Measurements from ENCODE around the gene ACTN4. TPM values are rescaled to one million over a fixed set of nuclear protein-coding genes. Genes with fewer than 3 reads are reported as not detected.

ACTN4 gene
- total RNA-seq, 1 donor from 2014 or later, result 744 TPM

DNA sequence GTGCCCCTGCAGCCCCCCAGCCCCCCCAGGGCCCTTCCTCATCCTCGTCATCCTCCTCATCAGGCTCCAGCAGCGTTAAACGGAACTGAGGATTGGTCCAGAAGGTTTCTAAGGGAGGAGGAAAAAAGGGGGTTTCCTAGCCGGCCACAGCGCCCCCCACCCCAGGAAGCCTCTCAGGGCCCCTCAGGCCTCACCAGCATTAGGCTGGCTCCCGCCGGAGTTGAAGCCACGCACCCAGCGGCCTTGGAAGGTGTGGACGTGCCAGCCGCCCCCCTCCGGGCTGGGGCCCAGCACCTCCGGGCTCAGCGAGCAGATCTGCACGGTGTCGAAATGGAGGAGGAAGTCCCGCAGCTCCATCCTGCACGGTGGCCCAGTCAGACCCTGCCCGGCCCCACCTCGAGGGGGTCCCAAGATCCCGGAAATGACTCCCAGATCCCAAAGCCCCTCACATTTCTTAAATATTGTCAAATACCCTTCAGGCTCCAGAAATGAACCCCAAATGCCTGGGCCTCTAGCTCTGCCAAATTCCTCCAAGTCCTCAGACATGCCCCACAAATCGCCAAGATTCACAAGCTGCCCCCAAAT is 89.9 kb downstream of the ACTN4 start:
- Mint-ChIP-seq H3K36me3 (ENCODE audit: low read depth, unreplicated experiment) (peaks cover 10% of the 10 kb centered on the region), H3K27ac (ENCODE audit: unreplicated experiment) (peak overlapping the region; percentile 10), H3K4me1 (ENCODE audit: unreplicated experiment) (peaks cover 12% of the 10 kb centered on the region), H3K9me3 (ENCODE audit: unreplicated experiment) (no peaks in the 10 kb centered on the region), H3K27me3 (ENCODE audit: unreplicated experiment) (peaks cover 20% of the 10 kb centered on the region), H3K4me3 (ENCODE audit: unreplicated experiment) (peak overlapping the region; percentile 70)
- no peak for DNase-seq (ENCODE audit: low spot score)
- TF ChIP-seq CTCF (IDR thresholded peaks at IDR 0.05; ENCODE audit: unreplicated experiment), result no peak

GRCh38 chr19:38737921-38738737 is 90.7 kb downstream of the ACTN4 start:
- Mint-ChIP-seq H3K9me3 (ENCODE audit: unreplicated experiment) (no peaks in the 10 kb centered on the region), H3K27me3 (ENCODE audit: unreplicated experiment) (peaks cover 14% of the 10 kb centered on the region), H3K4me3 (ENCODE audit: unreplicated experiment) (peak overlapping the region; percentile 70), H3K27ac (ENCODE audit: unreplicated experiment) (peak overlapping the region; percentile 10), H3K36me3 (ENCODE audit: low read depth, unreplicated experiment) (peaks cover 5% of the 10 kb centered on the region), H3K4me1 (ENCODE audit: unreplicated experiment) (peaks cover 12% of the 10 kb centered on the region)
- TF ChIP-seq CTCF (IDR thresholded peaks at IDR 0.05; ENCODE audit: unreplicated experiment), result no peak
- DNase-seq (ENCODE audit: low spot score), result no peak

- no peak for DNase-seq (ENCODE audit: low spot score)
- Mint-ChIP-seq H3K9me3 (ENCODE audit: unreplicated experiment) (no peaks in the 10 kb centered on the region), H3K27me3 (ENCODE audit: unreplicated experiment) (peaks cover 12% of the 10 kb centered on the region), H3K36me3 (ENCODE audit: low read depth, unreplicated experiment) (peaks cover 5% of the 10 kb centered on the region), H3K27ac (ENCODE audit: unreplicated experiment) (no peak overlapping the region), H3K4me1 (ENCODE audit: unreplicated experiment) (peaks cover 6% of the 10 kb centered on the region), H3K4me3 (ENCODE audit: unreplicated experiment) (no peak overlapping the region)
- no peak for TF ChIP-seq CTCF (IDR thresholded peaks at IDR 0.05; ENCODE audit: unreplicated experiment)
These were observed 92.2 kb downstream of the ACTN4 start for GRCh38 chr19:38739440-38740256.

GRCh38 chr19:38740257-38740592 is 92.8 kb downstream of the ACTN4 start:
- H3K36me3 Mint-ChIP-seq (ENCODE audit: low read depth, unreplicated experiment), result peaks cover 5% of the 10 kb centered on the region
- DNase-seq (ENCODE audit: low spot score), result no peak
- no peak for TF ChIP-seq CTCF (IDR thresholded peaks at IDR 0.05; ENCODE audit: unreplicated experiment)
- no peaks in the 10 kb centered on the region for H3K9me3 Mint-ChIP-seq (ENCODE audit: unreplicated experiment)
- no peak overlapping the region for H3K4me3 Mint-ChIP-seq (ENCODE audit: unreplicated experiment)
- peaks cover 6% of the 10 kb centered on the region for H3K4me1 Mint-ChIP-seq (ENCODE audit: unreplicated experiment)
- no peak overlapping the region for H3K27ac Mint-ChIP-seq (ENCODE audit: unreplicated experiment)
- peaks cover 12% of the 10 kb centered on the region for H3K27me3 Mint-ChIP-seq (ENCODE audit: unreplicated experiment)

Measured in endothelial cell (in vitro differentiated cells).